NCI-H460 (cell line): ENCODE data around the gene BLCAP. TPM values are rescaled to one million over a fixed set of nuclear protein-coding genes. Genes with fewer than 3 reads are reported as not detected.
"Not testable (repeated sequence)": the region's sequence is repeated elsewhere in the genome, so short reads cannot be mapped to it uniquely, and the experiment has no call there.

Experiments used
- DNase-seq: peaks from one replicate; pipeline ENCODE4 v3.0.0-alpha.2; 2016; ENCODE audit warnings: low read depth; ENCODE audit errors: extremely low read depth
- total RNA-seq: library from RNA; depleted of rRNA; stranded (reverse); fragments of >200 nt; shearing (Covaris generic); gene quantifications from 2 replicates; pipeline ENCODE4 v1.2.3, GENCODE V29; 2014

BLCAP gene
- total RNA-seq, 1 experiment from 2014 or later: 44.3 TPM

DNA sequence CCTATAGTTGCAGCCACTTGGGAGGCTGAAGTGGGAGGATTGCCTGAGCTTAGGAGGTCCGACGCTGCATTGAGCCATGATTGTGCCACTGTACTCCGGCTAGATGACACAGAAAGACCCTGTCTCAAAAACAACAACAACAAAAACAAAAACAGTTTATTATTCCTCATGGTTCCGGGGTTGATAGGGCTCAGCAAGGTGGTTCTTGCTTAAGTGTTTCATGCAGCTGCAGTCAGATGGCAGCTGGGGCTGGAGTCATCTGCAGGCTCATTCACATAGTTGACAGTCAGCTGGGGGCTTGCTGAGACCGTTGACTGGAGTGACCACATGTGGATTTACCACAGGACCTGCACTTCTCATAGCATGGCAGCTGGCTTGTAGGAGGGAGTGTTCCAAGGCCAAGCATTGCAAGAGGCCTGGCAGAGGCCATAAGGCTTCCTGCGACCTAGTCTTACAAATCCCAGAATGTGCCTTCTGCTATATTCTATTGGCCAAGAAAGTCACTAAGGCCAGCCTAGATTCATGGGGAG lies 35.5 kb downstream of the BLCAP start:
- DNase-seq: no peak

DNA sequence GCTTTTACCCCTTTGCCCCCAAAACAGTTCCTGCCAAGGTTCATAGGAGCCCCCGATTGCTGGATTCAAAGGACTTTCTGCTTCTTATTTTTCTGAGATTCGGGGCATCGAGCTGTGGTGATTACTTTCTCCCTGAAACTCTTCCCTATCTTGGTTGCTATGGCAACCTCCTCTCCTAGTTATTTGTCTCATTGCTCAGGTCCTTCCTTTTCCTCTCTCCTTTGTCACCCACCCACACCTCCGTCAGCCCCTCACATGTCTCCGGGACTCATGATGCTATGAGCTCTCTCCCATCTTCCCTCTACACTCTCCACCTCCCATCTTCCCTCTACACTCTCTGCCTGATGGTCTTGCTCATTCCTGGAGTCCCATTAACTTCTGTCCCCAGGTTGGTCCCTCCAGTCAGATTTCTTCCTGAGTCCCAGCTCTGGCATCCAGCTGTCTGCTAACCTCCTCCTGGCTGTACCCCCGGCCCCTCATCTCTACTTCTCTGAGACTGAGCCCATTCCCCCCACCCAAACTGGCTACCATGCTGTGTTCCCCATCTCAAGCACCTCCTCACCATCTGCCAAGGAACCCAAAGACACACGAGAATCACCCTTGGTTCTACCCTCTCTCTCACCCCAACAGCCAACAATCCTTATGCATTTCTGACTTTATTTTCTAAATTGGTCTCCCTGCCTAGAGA lies 36.9 kb downstream of the BLCAP start:
- no peak for DNase-seq

DNA sequence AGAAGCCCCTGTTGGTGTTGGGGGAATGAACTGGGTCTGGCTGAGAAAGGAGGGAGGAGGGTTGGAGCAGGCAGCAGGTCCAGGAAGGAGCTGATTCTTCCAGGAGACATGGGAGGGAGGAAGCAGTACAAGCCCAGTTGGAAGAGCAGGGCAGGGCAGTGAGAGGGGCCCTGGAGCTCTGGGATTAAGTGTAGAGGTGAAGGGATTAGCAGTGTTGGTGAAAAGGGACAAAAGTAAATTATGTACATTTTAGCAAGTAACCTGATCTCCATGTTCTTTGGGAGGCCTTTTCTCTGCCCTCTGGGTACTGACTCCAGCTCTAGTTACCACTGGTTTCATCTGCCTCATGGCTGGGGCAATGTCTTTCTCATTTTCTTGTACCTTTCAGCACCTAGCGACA lies 41.5 kb downstream of the BLCAP start:
- DNase-seq: not testable (repeated sequence)

DNA sequence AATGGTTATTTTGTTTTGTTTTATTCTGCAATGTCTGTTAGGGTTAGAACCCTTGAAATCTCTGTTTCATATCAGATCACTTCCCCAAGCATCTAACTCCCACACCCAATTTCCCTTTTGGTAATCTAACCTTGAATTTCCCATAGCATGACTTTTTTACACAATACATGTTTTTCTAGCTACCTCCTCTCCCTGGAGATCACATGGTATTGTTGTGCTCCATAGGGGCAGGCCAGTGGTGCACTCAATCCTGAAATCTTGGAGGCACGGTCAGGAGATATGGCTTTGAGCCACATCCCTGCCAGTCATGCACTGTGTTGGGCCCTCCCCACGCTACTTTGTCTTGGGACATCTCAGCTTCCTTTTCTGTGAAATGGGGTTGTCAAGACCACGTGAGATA lies 43.3 kb downstream of the BLCAP start:
- no peak for DNase-seq

DNA sequence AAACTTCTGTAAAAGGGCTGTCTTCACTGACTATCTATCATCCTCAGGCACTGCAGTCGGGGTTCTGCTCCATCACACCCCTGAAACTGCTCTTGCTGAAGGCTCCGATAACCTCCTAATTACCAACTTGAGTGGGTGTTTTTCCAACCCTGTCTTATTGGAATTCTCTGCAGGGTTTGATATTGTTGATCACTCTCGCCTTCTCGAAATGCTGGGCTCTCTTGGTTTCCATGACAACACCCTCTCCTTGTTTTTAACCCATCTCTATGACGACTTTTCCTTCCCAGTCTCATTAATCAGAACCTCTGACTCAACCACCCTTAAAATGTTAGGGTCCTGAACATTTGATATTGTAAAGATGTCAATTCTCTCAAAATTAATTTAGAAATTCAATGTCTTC lies 46.1 kb downstream of the BLCAP start:
- DNase-seq: no peak

DNA sequence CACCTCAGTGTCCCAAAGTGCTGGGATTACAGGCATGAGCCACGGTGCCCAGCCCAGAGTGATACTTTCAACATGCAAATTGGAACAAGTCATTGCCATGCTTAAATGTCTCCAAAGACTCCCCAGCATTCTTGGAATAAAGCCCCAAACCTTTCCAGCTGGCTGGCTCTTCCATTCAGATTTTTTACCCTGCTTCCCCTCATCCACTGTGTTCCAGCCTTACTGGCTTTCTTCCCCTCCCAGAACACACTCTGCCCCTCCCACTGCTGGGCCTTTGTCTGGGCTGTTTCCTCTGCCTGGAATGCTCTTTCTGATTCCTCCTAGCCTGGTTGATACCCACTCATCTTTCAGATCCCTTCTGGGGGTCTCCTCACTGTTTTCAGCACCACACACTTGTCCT lies 46.8 kb downstream of the BLCAP start:
- DNase-seq: no peak

DNA sequence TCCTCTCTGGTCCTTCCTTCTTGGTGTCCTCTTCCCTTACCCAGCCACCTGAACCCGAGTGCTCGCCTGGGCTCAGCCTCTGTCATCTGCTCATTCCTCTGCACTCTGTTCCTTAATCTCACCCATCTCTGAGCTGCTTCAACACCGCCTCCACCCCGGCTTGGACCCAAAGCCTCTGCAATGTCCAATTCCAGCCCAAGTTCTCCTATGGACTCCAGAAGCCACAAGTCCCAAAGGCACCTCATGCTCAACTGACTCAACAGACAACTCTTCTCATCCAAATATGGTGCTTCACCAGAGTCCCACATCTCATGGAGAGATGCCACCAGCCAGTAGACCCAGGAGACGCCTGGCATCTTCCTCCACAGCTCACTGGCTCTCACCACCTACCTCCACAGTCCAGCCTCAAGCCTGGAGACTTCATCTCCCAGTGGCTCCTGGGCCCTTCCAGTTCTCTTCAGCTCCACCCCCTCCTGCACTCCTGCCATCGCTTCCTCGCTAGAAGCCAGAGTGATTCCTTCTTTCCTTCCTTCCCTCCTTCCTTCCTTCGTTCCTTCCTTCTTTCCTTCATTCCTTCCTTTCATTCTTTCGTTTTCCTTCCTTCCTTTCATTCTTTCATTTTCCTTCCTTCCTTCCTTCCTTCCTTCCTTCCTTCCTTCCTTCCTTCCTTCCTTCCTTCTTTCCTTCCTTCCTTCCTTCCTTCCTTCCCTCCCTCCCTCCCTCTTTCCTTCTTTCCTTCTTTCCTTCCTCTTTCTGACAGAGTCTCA lies 47.6 kb downstream of the BLCAP start:
- DNase-seq: no peak

DNA sequence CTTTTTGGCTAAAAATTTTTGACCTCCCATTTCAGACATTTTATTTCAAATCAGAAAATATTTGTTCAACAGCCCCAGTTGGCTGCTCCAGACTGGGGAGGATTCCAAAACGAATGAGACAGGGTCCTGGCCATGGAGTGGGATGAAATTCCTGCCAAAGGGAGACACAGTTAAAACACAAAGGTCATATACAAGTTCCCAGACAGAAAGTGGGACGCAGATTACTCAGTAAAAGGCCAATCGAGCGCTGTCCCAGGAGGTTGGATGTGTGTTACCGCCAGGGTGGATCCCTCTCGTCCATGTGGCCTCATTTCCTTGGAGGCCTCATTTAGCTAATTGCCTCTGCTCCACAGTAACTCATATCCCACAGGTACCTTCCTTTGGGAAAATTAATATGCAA lies 48.4 kb downstream of the BLCAP start:
- no peak for DNase-seq

DNA sequence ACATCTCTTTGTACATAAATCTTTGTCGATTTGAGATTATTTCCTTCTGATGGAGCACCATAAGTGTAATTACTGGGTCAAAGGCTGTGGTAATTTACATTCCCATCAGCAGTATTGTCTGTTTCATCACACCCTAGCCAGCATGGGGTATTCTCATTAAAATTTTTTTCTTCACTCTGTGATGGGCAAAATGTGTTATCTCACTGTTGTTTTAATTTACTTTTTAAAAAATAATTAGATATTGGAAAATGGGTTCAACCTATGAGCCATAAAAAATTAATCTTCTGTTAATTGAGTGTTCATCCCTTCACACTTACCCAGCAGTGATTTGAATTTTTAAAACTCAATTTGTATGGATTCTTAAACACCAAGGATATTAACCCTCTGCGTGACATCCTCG lies 50.6 kb downstream of the BLCAP start:
- no peak for DNase-seq

DNA sequence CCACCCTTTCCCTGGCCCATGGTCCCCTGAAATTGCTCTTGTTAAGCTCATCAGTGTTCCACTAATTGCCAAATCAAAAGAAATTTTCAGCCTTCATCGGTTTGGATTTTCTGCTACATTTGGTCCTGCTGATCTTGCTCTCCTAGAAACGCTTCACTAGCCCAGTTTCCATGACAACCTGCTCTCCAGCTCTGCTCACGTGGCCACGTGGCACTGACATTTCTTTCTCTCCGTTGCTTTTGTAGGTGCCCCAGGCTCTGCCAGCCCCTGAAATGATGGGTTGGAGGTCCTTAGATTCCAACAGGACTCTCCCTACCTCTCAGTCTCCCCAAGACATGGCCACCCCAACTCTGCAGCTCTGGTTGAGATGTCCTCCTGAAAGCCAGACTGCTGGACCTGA lies 52.4 kb downstream of the BLCAP start:
- DNase-seq: no peak

DNA sequence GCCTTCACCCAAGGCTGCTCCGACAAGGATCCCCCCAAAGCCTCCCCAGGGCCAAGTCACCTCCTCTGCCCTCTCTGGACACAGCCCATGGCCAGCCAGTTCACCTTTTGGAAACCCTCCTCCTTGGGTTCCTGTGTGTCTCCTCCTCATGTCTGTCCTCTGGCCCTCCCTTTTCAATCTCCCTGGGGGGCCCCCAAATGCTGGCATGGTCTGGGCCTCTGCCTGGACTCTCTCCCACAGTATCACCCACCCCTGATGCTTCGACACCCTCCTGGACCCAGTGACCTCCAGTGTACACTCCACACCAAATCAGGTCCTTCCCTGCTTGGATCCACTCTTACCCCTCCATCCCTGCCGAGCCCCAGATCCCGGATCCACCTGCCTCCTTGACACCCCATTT lies 53.3 kb downstream of the BLCAP start:
- no peak for DNase-seq

DNA sequence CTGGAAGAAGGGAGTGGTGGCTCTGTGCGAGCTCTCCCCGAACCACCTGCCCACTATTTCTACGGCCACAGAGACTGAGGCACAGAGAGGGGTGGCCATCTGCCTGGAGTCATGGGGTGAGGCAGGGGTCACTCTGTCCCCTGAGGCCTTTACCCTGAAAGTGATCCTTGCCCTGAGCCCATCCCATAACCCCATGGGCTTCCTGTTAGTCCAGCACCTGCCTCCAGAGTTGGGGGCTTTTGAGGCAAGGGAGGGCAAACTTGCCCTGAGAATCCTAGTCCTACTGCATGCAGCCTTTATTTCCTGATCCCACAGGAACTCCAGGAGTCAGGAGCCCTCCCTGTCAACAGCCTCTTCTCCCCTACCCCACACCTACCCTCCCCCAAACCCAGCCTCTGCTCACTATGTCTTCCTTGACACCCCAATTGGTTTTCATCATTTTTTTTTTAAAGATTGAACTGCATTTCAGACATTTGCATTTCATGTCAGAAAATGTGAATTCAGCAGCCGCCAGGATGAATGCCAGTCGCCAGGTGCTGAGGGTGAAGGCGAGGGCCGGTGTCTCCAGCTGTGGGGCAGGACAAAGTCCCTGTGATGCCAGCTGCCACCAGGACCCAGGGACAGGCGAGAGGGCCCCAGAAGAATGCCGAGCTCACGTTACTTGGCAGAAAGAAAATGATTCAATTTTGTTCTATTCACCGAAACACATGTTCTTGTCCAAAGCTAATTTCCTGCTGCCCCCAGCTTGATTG lies 54.3 kb downstream of the BLCAP start:
- no peak for DNase-seq

DNA sequence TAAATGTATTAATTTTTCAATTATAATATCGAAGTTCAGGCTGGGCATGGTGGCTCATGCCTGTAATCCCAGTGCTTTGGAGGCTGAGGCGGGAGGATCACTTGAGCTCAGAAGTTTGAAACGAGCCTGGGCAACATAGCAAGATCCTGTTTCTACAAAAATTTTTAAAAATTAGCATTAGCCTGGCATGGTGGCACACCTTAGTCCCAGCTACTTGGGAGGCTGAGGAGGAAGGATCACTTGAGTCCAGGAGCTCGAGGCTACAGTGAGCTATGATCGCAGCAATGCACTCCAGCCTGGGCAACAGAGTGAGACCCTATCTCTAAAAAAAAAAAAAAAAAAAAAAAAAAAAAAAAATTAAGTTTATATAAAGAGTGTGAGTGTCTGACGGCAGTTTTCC lies 55.2 kb downstream of the BLCAP start:
- DNase-seq: not testable (repeated sequence)

DNA sequence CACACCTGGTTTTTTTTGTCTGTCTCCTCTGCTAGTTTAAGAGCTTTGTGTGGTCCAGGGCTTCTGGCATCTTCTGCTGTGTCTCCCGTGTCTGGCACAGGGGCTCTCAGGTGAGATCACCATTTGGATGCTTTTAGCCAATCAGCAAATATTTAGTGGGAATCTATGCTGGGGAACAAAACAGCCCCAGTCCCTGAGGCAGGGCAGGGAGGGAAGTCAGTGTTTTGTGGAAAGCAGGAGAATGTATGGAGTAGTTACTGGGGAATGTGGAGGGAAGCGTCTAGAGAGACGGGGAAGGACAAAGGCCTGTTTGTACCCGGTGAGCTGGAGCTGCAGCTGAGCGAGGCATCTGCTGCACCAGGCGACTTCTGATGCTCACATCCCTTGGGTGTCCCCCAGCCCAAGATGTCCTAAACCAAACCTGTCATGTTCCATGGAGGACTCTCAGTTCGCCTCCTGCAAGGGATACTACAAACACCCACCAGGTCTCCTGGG lies 55.9 kb downstream of the BLCAP start:
- no peak for DNase-seq

DNA sequence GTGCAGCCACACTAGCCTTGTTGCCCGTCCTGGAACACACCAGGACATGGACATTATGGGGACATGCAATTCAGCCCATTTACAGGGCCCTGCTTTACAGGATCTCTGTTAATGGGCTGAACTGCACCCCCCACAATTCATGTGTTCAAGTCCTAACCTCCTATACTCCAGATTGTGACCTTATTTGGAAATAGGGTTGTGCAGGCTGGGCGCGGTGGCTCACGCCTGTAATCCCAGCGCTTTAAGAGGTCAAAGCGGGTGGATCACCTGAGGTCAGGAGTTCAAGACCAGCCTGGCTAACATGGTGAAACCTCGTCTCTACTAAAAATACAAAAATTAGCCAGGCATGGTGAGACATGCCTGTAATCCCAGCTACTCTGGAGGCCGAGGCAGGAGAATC lies 57.5 kb downstream of the BLCAP start:
- not testable (repeated sequence) for DNase-seq

DNA sequence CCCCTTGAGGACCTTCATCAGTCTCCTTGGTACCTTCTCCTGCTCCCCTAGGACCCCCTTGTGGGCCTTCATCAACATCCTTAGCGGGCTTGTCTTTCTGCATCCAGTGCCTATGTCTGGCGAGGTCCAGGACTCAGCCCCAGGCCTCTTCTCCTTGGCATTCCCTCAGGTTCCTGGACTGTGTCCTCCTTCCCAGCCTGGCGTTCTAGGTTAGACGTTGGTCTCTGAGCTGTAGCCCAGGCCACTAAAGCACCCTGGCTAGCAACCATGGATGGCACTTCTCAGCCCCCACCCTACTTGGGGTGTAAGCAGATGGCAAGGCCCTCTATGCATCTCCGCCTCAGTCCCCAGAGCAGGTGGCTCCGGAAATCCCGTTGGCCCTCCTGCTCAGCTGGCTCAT lies 58.1 kb downstream of the BLCAP start:
- DNase-seq: no peak

DNA sequence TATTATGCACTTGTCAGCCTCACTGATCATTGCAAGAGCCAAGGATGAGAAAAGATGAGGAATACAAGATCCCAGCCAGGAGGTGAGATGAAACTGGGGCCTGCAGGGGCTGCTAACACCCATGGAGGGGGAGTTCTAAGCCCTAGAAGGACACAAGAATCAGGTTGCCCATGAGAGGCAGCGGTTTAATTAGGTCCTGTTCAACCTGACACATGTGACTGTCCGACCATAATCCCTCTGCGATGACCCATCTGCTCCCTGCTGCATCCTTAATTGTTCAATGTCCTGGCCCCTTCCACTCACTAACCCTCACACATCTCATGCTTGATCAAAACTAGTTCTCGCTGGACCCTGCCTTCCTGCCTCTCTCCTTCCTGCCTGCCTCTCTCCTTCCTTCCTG lies 58.8 kb downstream of the BLCAP start:
- DNase-seq: no peak
